ENCODE measurements around the gene ENPP3.
A peak's percentile ranks its signal among the peaks of the same experiment; 100 is the strongest.
"Not testable (repeated sequence)": the region's sequence is repeated elsewhere in the genome, so short reads cannot be mapped to it uniquely, and the experiment has no call there.

Gene ENPP3

GRCh38 chr6:131728296-131728939 is 91.3 kb downstream of the ENPP3 start:
- peak; percentile 2 for DNase-seq (ENCODE audit: low read depth)
- no peak overlapping the region for H3K4me3 ChIP-seq (ENCODE audit: low read depth, low read length)

DNA sequence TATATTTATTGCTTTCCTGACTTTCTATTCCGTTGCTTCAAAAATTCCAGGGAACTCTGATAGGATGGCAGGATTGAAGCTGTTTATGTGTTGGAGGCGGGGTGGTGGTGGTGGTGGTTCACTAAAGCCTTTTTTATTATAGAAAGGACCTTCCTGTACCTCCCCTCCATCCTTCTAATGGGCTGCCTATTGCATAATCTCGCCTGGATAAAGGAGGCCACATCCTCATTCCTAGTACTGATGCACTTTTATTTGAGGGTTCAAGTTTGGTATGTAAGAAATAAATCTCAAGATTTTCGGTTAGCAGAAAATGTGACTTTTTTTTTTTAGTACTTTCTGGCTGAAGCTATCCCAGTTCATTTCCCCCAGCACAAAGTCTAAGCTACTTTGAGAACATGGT is 92.4 kb downstream of the ENPP3 start:
- no peak for DNase-seq (ENCODE audit: low read depth)
- H3K4me3 ChIP-seq (ENCODE audit: low read depth, low read length): no peak overlapping the region

DNA sequence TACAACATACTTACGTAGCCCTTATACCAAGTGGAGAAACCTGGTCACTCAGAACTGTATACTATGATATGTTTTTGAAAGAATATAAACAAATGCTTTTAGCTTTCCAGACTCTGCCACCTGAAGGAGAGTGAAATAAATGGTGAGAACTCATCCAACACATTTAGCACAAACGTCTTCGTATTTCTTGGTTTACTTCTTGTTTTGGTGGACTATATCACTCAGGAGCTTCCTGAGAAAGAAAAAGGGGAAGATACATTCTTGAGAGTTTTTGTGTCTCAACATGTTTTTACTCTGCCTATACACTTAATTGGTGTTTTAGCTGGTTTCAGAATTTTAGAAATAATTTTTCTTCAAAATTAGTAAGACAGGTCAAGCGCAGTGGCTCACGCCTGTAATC is 93.2 kb downstream of the ENPP3 start:
- H3K4me3 ChIP-seq (ENCODE audit: low read depth, low read length): no peak overlapping the region
- DNase-seq (ENCODE audit: low read depth): no peak

GRCh38 chr6:131731224-131731623 is 94.1 kb downstream of the ENPP3 start:
- no peak for DNase-seq (ENCODE audit: low read depth)

DNA sequence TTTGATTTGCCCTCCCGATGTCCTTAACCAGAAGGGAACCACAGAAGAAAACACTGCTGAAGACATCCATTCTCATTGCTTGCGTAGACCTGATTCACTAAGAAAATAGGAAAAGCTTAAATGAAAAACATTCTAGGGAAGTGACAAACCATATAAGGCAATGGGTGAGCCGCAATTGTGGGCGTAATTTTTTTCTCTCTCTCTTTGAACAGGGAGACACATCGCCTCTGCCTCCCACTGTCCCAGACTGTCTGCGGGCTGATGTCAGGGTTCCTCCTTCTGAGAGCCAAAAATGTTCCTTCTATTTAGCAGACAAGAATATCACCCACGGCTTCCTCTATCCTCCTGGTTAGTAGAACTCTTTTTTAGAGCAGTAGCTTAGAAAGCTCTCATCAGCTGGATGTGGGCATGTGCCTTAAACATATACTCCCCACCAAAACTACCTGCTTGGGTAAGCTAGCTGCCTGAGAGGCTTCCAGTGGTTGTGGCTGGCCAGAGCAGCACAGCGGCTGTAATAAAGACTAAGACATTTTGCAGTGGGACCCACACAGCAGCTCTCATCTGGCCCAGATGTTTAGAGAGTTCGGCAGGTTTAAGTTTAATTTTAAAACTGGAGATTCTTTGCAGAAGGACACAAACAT is 96.4 kb downstream of the ENPP3 start:
- DNase-seq (ENCODE audit: low read depth): peak; percentile 83
- H3K4me3 ChIP-seq (ENCODE audit: low read depth, low read length): no peak overlapping the region

More at GRCh38 chr6:131731224-131731623, 94.1 kb downstream of the ENPP3 start:
- H3K4me3 ChIP-seq (ENCODE audit: low read depth, low read length): no peak overlapping the region

DNA sequence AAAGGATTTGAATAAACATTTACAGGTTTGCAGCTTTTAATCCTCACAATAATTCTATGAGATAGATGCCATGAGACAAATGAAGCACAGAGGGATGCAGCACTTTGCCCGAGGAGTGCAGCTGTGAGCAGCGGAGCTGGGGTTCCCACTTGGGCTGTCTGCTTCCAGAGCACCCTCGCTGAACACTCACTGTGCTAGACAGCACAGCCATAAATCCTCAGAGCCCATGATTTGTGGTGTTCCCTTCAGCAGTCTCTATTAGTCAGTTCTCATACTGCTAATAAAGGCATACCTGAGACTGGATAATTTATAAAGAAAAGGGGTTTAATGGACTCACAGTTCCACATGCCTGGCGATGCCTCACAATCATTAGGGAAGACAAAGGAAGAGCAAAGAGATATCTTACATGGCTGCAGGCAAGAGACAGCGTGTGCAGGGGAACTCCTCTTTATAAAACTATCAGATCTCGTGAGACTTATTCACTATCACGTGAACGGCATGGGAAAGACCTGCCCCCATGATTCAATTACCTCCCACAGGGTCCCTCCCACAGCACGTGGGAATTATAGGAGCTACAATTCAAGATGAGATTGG is 99.0 kb downstream of the ENPP3 start:
- DNase-seq (ENCODE audit: low read depth): no peak
- no peak overlapping the region for H3K4me3 ChIP-seq (ENCODE audit: low read depth, low read length)

GRCh38 chr6:131736811-131737210 is 99.7 kb downstream of the ENPP3 start:
- DNase-seq (ENCODE audit: low read depth): no peak
- no peak overlapping the region for H3K4me3 ChIP-seq (ENCODE audit: low read depth, low read length)

DNA sequence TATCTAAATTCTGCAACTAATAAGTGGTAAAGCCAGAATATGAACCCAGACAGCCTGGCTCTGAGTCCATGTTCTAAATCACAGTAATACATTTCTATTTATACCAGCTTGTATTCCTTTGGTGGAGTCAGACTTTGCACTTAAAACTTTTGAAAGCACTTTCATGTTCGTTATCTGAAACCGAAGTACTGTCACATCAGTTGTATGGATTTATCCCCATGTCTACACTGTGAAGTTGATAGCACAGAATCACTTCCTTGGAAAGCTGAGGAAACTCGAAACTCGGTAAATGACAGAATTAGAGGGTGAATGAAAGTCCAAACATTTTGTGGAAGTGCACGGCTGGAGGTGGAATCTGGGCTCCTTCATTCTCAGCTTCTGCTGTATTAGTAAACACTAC is 102.0 kb downstream of the ENPP3 start:
- no peak overlapping the region for H3K4me3 ChIP-seq (ENCODE audit: low read depth, low read length)
- no peak for DNase-seq (ENCODE audit: low read depth)

GRCh38 chr6:131740161-131740560 is 103.1 kb downstream of the ENPP3 start:
- peak; percentile 44 for DNase-seq (ENCODE audit: low read depth)
- H3K4me3 ChIP-seq (ENCODE audit: low read depth, low read length): no peak overlapping the region

GRCh38 chr6:131741688-131742393 is 104.7 kb downstream of the ENPP3 start:
- no peak overlapping the region for H3K4me3 ChIP-seq (ENCODE audit: low read depth, low read length)
- no peak for DNase-seq (ENCODE audit: low read depth)

- DNase-seq (ENCODE audit: low read depth): no peak
Observed at GRCh38 chr6:131744432-131745287, 107.6 kb downstream of the ENPP3 start.

GRCh38 chr6:131745476-131745875 is 108.4 kb downstream of the ENPP3 start:
- DNase-seq (ENCODE audit: low read depth): no peak
- H3K4me3 ChIP-seq (ENCODE audit: low read depth, low read length): no peak overlapping the region

More at GRCh38 chr6:131744432-131745287, 107.6 kb downstream of the ENPP3 start:
- no peak overlapping the region for H3K4me3 ChIP-seq (ENCODE audit: low read depth, low read length)

DNA sequence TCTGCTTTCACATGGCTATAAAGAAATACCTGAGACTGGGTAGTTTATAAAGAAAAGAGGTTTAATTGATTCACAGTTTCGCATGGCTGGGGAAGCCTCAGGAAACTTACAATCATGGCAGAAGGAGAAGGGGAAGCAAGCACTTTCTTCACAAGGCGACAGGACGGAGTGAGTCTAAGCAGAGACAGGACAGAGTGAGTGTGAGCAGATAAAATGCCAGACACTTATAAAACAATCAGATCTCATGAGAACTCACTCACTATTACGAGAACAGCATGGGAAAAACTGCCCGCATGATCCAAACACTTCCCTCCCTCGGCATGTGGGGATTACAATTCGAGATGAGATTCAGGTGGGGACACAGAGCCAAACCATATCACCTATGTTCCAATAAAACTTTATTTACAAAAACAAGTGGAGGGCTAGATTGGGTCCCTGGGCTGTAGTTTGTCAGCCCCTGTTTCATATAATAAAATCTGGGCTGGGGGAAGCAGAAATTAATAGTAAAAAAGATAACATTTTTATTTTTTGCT is 110.8 kb downstream of the ENPP3 start:
- no peak for DNase-seq (ENCODE audit: low read depth)
- no peak overlapping the region for H3K4me3 ChIP-seq (ENCODE audit: low read depth, low read length)

- DNase-seq (ENCODE audit: low read depth): no peak
- H3K4me3 ChIP-seq (ENCODE audit: low read depth, low read length): no peak overlapping the region
Observed at GRCh38 chr6:131749023-131749422, 111.9 kb downstream of the ENPP3 start.

GRCh38 chr6:131751012-131751715 is 114.1 kb downstream of the ENPP3 start:
- not testable (repeated sequence) for H3K4me3 ChIP-seq (ENCODE audit: low read depth, low read length); DNase-seq (ENCODE audit: low read depth)

GRCh38 chr6:131754088-131754487 is 117.0 kb downstream of the ENPP3 start:
- peak; percentile 47 for DNase-seq (ENCODE audit: low read depth)
- H3K4me3 ChIP-seq (ENCODE audit: low read depth, low read length): no peak overlapping the region

DNA sequence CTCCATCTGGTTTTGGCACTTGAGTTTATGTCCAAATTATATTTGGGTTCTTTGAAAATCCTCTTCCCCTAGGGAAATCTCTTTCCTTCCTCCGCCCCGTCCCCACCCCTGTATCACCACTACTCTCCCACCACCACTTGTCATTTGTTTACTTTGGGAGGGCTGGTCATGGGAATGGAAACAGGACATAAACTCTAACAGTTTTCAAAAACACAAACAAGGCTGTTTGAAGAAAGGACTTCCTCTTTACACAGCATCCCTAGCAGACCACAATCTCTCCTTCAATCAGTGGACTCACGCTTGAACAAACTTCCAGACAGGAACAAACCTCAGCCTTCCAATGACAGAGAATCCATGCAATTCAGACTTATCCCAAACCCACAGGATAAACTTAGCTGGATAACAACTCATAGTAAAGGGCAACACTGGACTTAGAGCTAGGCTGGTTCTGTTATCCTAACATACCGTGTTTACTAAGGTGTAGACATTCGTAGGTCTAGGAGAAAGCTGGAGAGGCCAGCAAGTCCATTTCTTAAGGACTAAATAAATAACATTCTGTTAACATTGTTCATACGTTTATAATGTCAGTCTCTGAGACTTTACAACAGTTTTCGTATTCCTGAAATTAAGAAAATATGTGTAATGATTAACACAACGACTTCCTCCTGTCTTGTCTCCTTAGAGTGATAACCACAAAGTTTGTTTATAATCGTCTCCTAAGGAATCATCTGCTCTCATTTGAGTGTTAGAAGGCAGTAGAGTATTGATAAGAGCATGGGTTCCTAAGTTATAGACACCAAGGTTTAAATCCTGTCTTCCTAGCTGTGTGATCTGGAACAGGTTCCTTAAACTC is 117.8 kb downstream of the ENPP3 start:
- DNase-seq (ENCODE audit: low read depth): no peak
- no peak overlapping the region for H3K4me3 ChIP-seq (ENCODE audit: low read depth, low read length)

DNA sequence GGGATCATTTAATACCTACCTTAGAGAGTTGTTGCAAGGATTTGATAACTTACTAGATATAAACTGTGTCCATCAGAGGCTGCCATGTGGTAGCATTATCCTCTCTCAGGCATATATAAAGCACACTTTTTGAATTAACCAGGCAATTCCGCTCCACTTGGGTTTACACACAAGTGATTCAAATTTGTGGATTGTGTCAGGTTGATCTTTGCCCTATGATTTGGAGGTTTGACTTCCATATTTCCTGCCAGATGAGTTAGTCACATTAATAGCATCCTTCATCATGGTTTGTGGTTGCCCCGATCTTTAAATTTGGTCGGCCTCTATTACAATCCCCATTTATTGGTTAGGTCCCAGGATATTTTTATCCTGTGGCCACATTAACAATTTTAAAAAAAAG is 118.5 kb downstream of the ENPP3 start:
- peak; percentile 86 for DNase-seq (ENCODE audit: low read depth)
- H3K4me3 ChIP-seq (ENCODE audit: low read depth, low read length): no peak overlapping the region

Measured in skeletal muscle cell (primary cell).